Measurements from ENCODE around the gene ARL5B. TPM values are rescaled to one million over a fixed set of nuclear protein-coding genes. Genes with fewer than 3 reads are reported as not detected.

ARL5B gene
- polyA plus RNA-seq, 1 donor (not counting 4 experiments of a cell fraction or from before 2014, with no cell fraction given) = 10.4 TPM

- no peak for DNase-seq (ENCODE audit: low read depth, low spot score)
- H4K20me1 ChIP-seq (ENCODE audit: control insufficient read depth, extremely low read depth, insufficient read depth, low read length) = no peaks in the 10 kb centered on the region
- peaks cover 3% of the 10 kb centered on the region for H3K4me1 ChIP-seq (ENCODE audit: control insufficient read depth, extremely low read depth, insufficient read depth, low read length)
- TF ChIP-seq, protein P1, sequence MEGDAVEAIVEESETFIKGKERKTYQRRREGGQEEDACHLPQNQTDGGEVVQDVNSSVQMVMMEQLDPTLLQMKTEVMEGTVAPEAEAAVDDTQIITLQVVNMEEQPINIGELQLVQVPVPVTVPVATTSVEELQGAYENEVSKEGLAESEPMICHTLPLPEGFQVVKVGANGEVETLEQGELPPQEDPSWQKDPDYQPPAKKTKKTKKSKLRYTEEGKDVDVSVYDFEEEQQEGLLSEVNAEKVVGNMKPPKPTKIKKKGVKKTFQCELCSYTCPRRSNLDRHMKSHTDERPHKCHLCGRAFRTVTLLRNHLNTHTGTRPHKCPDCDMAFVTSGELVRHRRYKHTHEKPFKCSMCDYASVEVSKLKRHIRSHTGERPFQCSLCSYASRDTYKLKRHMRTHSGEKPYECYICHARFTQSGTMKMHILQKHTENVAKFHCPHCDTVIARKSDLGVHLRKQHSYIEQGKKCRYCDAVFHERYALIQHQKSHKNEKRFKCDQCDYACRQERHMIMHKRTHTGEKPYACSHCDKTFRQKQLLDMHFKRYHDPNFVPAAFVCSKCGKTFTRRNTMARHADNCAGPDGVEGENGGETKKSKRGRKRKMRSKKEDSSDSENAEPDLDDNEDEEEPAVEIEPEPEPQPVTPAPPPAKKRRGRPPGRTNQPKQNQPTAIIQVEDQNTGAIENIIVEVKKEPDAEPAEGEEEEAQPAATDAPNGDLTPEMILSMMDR (optimal IDR thresholded peaks at IDR 0.05 in 1 of 3, IDR thresholded peaks at IDR 0.05 in 1 of 3, conservative IDR thresholded peaks at IDR 0.05 in 1 of 3; ENCODE audit: extremely low read depth in 1 of 3, insufficient read depth in 2 of 3, low read length in 3 of 3) = peak in 1 of 3 experiments; percentile 2
- no peak for TF ChIP-seq EZH2 (IDR thresholded peaks at IDR 0.05; ENCODE audit: low read length)
- no peaks in the 10 kb centered on the region for H3K9me1 ChIP-seq (ENCODE audit: control insufficient read depth, extremely low read depth, insufficient read depth, low read length)
- peak within 1 kb of the TSS; percentile 94 for H3K9ac ChIP-seq (ENCODE audit: control insufficient read depth, extremely low read depth, insufficient read depth, low read length)
- H3K36me3 ChIP-seq (ENCODE audit: control insufficient read depth in 2 of 2, extremely low read depth in 1 of 2, insufficient read depth in 2 of 2, low read length in 2 of 2) = no peaks in the 10 kb centered on the region
- H3K4me3 ChIP-seq (ENCODE audit: control insufficient read depth in 2 of 3, extremely low read depth in 1 of 3, insufficient read depth in 2 of 3, low read depth in 1 of 3, low read length in 3 of 3) = peak within 1 kb of the TSS; percentile 73 to 99 (median 99)
- no peaks in the 10 kb centered on the region for H3K27me3 ChIP-seq (ENCODE audit: control insufficient read depth, extremely low read depth, insufficient read depth, low read length)
- H3K9me3 ChIP-seq (ENCODE audit: control insufficient read depth, low read depth, low read length) = no peaks in the 10 kb centered on the region
- H3K79me2 ChIP-seq (ENCODE audit: control insufficient read depth, insufficient read depth, low read length) = peaks cover 19% of the 10 kb centered on the region
- H3K27ac ChIP-seq (ENCODE audit: control insufficient read depth, insufficient read depth, low read length) = peak within 1 kb of the TSS; percentile 91
- H2AFZ ChIP-seq (ENCODE audit: control insufficient read depth, low read length) = peak within 1 kb of the TSS; percentile 98
- H3K4me2 ChIP-seq (ENCODE audit: control insufficient read depth, extremely low read depth, insufficient read depth, low read depth, low read length) = peak within 1 kb of the TSS; percentile 98
- dilution Hi-C loops (cut with MboI; ENCODE audit: extremely low pct_ligation_motif_present, low sequenced_read_pairs) = no loop called here
- peak; percentile 85 for FAIRE-seq
These were observed 7.8 kb upstream of the ARL5B start, which contains the start of gene NSUN6 for GRCh38 chr10:18651324-18652007. Gene NSUN6, minus strand, starts transcription at chr10:18651587. Its CDS starts 384 bp downstream, at chr10:18651203.

- H3K4me2 ChIP-seq (ENCODE audit: control insufficient read depth, extremely low read depth, insufficient read depth, low read depth, low read length) = no peak overlapping the region
- no peak overlapping the region for H3K4me3 ChIP-seq (ENCODE audit: control insufficient read depth in 2 of 3, extremely low read depth in 1 of 3, insufficient read depth in 2 of 3, low read depth in 1 of 3, low read length in 3 of 3)
- TF ChIP-seq, protein P1 (optimal IDR thresholded peaks at IDR 0.05 in 1 of 3, IDR thresholded peaks at IDR 0.05 in 1 of 3, conservative IDR thresholded peaks at IDR 0.05 in 1 of 3; ENCODE audit: extremely low read depth in 1 of 3, insufficient read depth in 2 of 3, low read length in 3 of 3) = no peak
- no peak for TF ChIP-seq EZH2 (IDR thresholded peaks at IDR 0.05; ENCODE audit: low read length)
- no peaks in the 10 kb centered on the region for H4K20me1 ChIP-seq (ENCODE audit: control insufficient read depth, extremely low read depth, insufficient read depth, low read length)
- no peaks in the 10 kb centered on the region for H3K27me3 ChIP-seq (ENCODE audit: control insufficient read depth, extremely low read depth, insufficient read depth, low read length)
- no peak overlapping the region for H2AFZ ChIP-seq (ENCODE audit: control insufficient read depth, low read length)
- H3K9me1 ChIP-seq (ENCODE audit: control insufficient read depth, extremely low read depth, insufficient read depth, low read length) = no peaks in the 10 kb centered on the region
- no peak for FAIRE-seq
- H3K9ac ChIP-seq (ENCODE audit: control insufficient read depth, extremely low read depth, insufficient read depth, low read length) = no peak overlapping the region
- H3K27ac ChIP-seq (ENCODE audit: control insufficient read depth, insufficient read depth, low read length) = no peak overlapping the region
- H3K9me3 ChIP-seq (ENCODE audit: control insufficient read depth, low read depth, low read length) = no peaks in the 10 kb centered on the region
- no peak for DNase-seq (ENCODE audit: low read depth, low spot score)
- H3K36me3 ChIP-seq (ENCODE audit: control insufficient read depth in 2 of 2, extremely low read depth in 1 of 2, insufficient read depth in 2 of 2, low read length in 2 of 2) = no peaks in the 10 kb centered on the region
- peaks cover 6% of the 10 kb centered on the region for H3K4me1 ChIP-seq (ENCODE audit: control insufficient read depth, extremely low read depth, insufficient read depth, low read length)
- dilution Hi-C loops (cut with MboI; ENCODE audit: extremely low pct_ligation_motif_present, low sequenced_read_pairs) = no loop called here
- peaks cover 19% of the 10 kb centered on the region for H3K79me2 ChIP-seq (ENCODE audit: control insufficient read depth, insufficient read depth, low read length)
These were observed 6.1 kb upstream of the ARL5B start for GRCh38 chr10:18653112-18653511.
